ENCODE results near the gene ACOX1. TPM values are rescaled to one million over a fixed set of nuclear protein-coding genes. Genes with fewer than 3 reads are reported as not detected.

The ACOX1 gene
- total and polyA plus RNA-seq, 2 of the 13 experiments (the other 11 are each of a cell fraction or from before 2014, with no cell fraction given) = 86.4 to 120 TPM

DNA sequence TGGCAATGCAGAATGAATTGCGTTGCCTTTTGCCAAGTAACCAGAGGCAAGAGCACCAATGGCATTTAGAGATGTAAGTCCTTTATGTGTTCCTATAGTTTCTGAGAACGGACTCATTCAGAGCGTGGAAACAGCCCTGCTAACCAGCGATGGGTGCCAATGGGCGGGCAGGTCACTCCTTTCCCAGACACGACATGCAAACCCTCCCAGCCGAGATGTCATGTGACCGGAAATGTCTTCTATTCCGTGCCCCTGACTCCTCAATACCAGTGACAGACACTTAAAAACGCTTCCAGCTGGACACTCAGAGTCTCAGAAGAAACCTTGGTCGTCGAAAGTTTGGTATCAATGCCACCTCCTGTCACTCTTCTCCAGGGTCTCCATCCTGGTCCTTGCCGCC lies 41.3 kb downstream of the ACOX1 start:
- Histone ChIP-seq H3K79me2 (ENCODE audit: insufficient read depth, low read length) (no peaks in the 10 kb centered on the region), H4K20me1 (ENCODE audit: insufficient read depth, low read length) (no peaks in the 10 kb centered on the region), H3K9ac (ENCODE audit: insufficient read depth, low read depth, low read length) (no peak overlapping the region), H3K9me3 (ENCODE audit: low read length) (no peaks in the 10 kb centered on the region), H3K36me3 (replicated peaks in 1 of 2; ENCODE audit: control insufficient read depth in 1 of 2, insufficient read depth in 2 of 2, low read length in 2 of 2) (no peaks in the 10 kb centered on the region), H3K4me1 (ENCODE audit: insufficient read depth, low read length) (peaks cover 27% of the 10 kb centered on the region), H3K4me2 (ENCODE audit: low read depth, low read length) (no peak overlapping the region), H3K27me3 (ENCODE audit: control insufficient read depth in 1 of 2, insufficient read depth in 2 of 2, low read length in 2 of 2) (no peaks in the 10 kb centered on the region; a peak in 1 of 5 replicates), H2AFZ (ENCODE audit: low read length) (no peak overlapping the region), H3K4me3 (replicated peaks in 1 of 3; ENCODE audit: insufficient read depth in 1 of 3, low read depth in 2 of 3, low read length in 3 of 3) (no peak overlapping the region), H3K27ac (ENCODE audit: extremely low read length, insufficient read depth, low read length) (no peak overlapping the region)
- no peak for ATAC-seq
- no peak for FAIRE-seq
- intact Hi-C loops (cut with micrococcal nuclease; ENCODE audit: unreplicated experiment) (no loop called here), in situ Hi-C loops (cut with HindIII; ENCODE audit: extremely low pct_ligation_motif_present, low pct_unique_long_range_greater_than_20kb) (no loop called here)
- CTCF ChIA-PET (ENCODE audit: low intra/inter-chr PET ratio, low total read pairs) = no interaction called here
- 78% methylated on average over 13 of the region's 13 CpGs for WGBS (ENCODE audit: low lambda C conversion rate)
- BruUV-seq (replicated peaks) = no TSS peak
- POLR2A ChIA-PET = interaction anchor here (1.3 kb wide), 1 partner anchor 32 kb away, joined by 3 read pairs; no protein-coding TSS in a partner anchor
- no peak for DNase-seq (ENCODE audit: low spot score)
- TF ChIP-seq ZFP37 (CRISPR knock-in tag; IDR thresholded peaks at IDR 0.05; ENCODE audit: borderline replicate concordance) = no peak
- TF ChIP-seq ZNF510 (CRISPR knock-in tag; IDR thresholded peaks at IDR 0.05; ENCODE audit: low read depth) = no peak
- no peak for TF ChIP-seq ZNF564 (CRISPR knock-in tag; IDR thresholded peaks at IDR 0.05)
- no peak for TF ChIP-seq ISX (CRISPR knock-in tag; conservative IDR thresholded peaks at IDR 0.05)
- no peak for TF ChIP-seq HNF4A (CRISPR knock-in tag; IDR thresholded peaks at IDR 0.05)
- TF ChIP-seq, protein P1, sequence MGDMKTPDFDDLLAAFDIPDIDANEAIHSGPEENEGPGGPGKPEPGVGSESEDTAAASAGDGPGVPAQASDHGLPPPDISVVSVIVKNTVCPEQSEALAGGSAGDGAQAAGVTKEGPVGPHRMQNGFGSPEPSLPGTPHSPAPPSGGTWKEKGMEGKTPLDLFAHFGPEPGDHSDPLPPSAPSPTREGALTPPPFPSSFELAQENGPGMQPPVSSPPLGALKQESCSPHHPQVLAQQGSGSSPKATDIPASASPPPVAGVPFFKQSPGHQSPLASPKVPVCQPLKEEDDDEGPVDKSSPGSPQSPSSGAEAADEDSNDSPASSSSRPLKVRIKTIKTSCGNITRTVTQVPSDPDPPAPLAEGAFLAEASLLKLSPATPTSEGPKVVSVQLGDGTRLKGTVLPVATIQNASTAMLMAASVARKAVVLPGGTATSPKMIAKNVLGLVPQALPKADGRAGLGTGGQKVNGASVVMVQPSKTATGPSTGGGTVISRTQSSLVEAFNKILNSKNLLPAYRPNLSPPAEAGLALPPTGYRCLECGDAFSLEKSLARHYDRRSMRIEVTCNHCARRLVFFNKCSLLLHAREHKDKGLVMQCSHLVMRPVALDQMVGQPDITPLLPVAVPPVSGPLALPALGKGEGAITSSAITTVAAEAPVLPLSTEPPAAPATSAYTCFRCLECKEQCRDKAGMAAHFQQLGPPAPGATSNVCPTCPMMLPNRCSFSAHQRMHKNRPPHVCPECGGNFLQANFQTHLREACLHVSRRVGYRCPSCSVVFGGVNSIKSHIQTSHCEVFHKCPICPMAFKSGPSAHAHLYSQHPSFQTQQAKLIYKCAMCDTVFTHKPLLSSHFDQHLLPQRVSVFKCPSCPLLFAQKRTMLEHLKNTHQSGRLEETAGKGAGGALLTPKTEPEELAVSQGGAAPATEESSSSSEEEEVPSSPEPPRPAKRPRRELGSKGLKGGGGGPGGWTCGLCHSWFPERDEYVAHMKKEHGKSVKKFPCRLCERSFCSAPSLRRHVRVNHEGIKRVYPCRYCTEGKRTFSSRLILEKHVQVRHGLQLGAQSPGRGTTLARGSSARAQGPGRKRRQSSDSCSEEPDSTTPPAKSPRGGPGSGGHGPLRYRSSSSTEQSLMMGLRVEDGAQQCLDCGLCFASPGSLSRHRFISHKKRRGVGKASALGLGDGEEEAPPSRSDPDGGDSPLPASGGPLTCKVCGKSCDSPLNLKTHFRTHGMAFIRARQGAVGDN (CRISPR knock-in tag; IDR thresholded peaks at IDR 0.05) = no peak
- TF ChIP-seq GATAD1 (CRISPR knock-in tag; IDR thresholded peaks at IDR 0.05) = no peak
- no peak for TF ChIP-seq EZH2 (conservative IDR thresholded peaks at IDR 0.05; ENCODE audit: low read depth, low read length)
- no peak for TF ChIP-seq ZNF543 (CRISPR knock-in tag; IDR thresholded peaks at IDR 0.05)
- TF ChIP-seq HIVEP1 (CRISPR knock-in tag; IDR thresholded peaks at IDR 0.05) = no peak
- no peak for TF ChIP-seq DMTF1 (CRISPR knock-in tag; IDR thresholded peaks at IDR 0.05)
- no peak for TF ChIP-seq TBX3 (IDR thresholded peaks at IDR 0.05; ENCODE audit: borderline replicate concordance)
- TF ChIP-seq, protein P2, sequence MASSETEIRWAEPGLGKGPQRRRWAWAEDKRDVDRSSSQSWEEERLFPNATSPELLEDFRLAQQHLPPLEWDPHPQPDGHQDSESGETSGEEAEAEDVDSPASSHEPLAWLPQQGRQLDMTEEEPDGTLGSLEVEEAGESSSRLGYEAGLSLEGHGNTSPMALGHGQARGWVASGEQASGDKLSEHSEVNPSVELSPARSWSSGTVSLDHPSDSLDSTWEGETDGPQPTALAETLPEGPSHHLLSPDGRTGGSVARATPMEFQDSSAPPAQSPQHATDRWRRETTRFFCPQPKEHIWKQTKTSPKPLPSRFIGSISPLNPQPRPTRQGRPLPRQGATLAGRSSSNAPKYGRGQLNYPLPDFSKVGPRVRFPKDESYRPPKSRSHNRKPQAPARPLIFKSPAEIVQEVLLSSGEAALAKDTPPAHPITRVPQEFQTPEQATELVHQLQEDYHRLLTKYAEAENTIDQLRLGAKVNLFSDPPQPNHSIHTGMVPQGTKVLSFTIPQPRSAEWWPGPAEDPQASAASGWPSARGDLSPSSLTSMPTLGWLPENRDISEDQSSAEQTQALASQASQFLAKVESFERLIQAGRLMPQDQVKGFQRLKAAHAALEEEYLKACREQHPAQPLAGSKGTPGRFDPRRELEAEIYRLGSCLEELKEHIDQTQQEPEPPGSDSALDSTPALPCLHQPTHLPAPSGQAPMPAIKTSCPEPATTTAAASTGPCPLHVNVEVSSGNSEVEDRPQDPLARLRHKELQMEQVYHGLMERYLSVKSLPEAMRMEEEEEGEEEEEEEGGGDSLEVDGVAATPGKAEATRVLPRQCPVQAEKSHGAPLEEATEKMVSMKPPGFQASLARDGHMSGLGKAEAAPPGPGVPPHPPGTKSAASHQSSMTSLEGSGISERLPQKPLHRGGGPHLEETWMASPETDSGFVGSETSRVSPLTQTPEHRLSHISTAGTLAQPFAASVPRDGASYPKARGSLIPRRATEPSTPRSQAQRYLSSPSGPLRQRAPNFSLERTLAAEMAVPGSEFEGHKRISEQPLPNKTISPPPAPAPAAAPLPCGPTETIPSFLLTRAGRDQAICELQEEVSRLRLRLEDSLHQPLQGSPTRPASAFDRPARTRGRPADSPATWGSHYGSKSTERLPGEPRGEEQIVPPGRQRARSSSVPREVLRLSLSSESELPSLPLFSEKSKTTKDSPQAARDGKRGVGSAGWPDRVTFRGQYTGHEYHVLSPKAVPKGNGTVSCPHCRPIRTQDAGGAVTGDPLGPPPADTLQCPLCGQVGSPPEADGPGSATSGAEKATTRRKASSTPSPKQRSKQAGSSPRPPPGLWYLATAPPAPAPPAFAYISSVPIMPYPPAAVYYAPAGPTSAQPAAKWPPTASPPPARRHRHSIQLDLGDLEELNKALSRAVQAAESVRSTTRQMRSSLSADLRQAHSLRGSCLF (CRISPR knock-in tag; IDR thresholded peaks at IDR 0.05; ENCODE audit: borderline replicate concordance) = no peak
- TF ChIP-seq ZKSCAN8 (CRISPR knock-in tag; IDR thresholded peaks at IDR 0.05; ENCODE audit: borderline replicate concordance) = no peak
- TF ChIP-seq RFX1 (IDR thresholded peaks at IDR 0.05) = no peak
